DOHH2 (cell line): Measurements from ENCODE around the gene PPFIA4.

Source experiments
- EZH2phosphoT487 ChIP-seq: fragments of 200-600 bp; sonication (generic); IDR thresholded peaks from 2 replicates; pipeline ENCODE4 v1.6.1; 2017; ENCODE audit warnings: borderline replicate concordance, mild to moderate bottlenecking, antibody characterized with exemption, low read length, moderate library complexity, mixed read lengths
- TF ChIP-seq, protein P1 (sequence below): fragments of 200-600 bp; sonication (generic); IDR thresholded peaks from one replicate; pipeline ENCODE4 v1.5.1; 2014; ENCODE audit warnings: antibody characterized with exemption, mild to moderate bottlenecking, low read depth, low read length; ENCODE audit not compliant: poor library complexity, severe bottlenecking

- TF ChIP-seq, protein P1, sequence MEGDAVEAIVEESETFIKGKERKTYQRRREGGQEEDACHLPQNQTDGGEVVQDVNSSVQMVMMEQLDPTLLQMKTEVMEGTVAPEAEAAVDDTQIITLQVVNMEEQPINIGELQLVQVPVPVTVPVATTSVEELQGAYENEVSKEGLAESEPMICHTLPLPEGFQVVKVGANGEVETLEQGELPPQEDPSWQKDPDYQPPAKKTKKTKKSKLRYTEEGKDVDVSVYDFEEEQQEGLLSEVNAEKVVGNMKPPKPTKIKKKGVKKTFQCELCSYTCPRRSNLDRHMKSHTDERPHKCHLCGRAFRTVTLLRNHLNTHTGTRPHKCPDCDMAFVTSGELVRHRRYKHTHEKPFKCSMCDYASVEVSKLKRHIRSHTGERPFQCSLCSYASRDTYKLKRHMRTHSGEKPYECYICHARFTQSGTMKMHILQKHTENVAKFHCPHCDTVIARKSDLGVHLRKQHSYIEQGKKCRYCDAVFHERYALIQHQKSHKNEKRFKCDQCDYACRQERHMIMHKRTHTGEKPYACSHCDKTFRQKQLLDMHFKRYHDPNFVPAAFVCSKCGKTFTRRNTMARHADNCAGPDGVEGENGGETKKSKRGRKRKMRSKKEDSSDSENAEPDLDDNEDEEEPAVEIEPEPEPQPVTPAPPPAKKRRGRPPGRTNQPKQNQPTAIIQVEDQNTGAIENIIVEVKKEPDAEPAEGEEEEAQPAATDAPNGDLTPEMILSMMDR: no peak
- TF ChIP-seq EZH2phosphoT487: no peak
Measured at GRCh38 chr1:203063287-203063686, 37.0 kb downstream of the PPFIA4 start.
